HepG2 (cell line): ENCODE measurements around the gene KCNAB2. TPM values are rescaled to one million over a fixed set of nuclear protein-coding genes. Genes with fewer than 3 reads are reported as not detected.

ENCODE experiments used
- ATAC-seq: fragments of 200-7000 bp; cut with Tn5 transposase; 3 replicates; pipeline ENCODE4 v1.9.1; 2020; ENCODE audit warnings: mild to moderate bottlenecking, moderate library complexity
- BruUV-seq: library from RNA; stranded (reverse); fragments of 400-500 nt; replicated peaks from 2 replicates; lab custom pipeline; 2021; lab: Mats Ljungman, UMichigan
- CTCF ChIA-PET: fragments of 300-600 bp; formaldehyde crosslinking; extraction: SDS; loops from one replicate; lab custom pipeline; 2021; ENCODE audit warnings: low total read pairs, inconsistent platforms, low intra/inter-chr PET ratio; lab: Yijun Ruan, JAX
- POLR2A ChIA-PET: fragments of 350-600 bp; sonication (Branson Sonifier 250); formaldehyde crosslinking; loops from one replicate; lab custom pipeline; 2020; ENCODE audit warnings: antibody characterized with exemption, inconsistent platforms; lab: Yijun Ruan, JAX
- DNase-seq: peaks from one replicate; pipeline ENCODE4 v3.0.0-alpha.2; 2015; ENCODE audit warnings: low spot score
- FAIRE-seq: peaks from 3 replicates; lab custom pipeline; 2011; peaks lifted over from hg19 to GRCh38; lab: Jason Lieb, UNC
- H2AFZ ChIP-seq: one replicate; pipeline ENCODE4 v1.6.1; 2011; ENCODE audit warnings: low read length, inconsistent platforms
- H3K27ac ChIP-seq: fragments of 300-600 bp; 3 replicates; pipeline ENCODE4 v1.8.0; 2011; ENCODE audit warnings: mixed run types, mild to moderate bottlenecking, mixed read lengths, low read length, inconsistent platforms; ENCODE audit not compliant: insufficient read depth; ENCODE audit errors: extremely low read length
- H3K27me3 ChIP-seq, 2 experiments: fragments of 200-600 bp in 1 of 2; 2 replicates in 1 of 2; 3 replicates in 1 of 2; pipeline versions ENCODE4 v1.6.0 to v1.8.0; 2011; ENCODE audit warnings: low read length in 2 of 2, mild to moderate bottlenecking in 2 of 2, moderate library complexity in 2 of 2, inconsistent platforms in 1 of 2; ENCODE audit not compliant: insufficient read depth in 2 of 2, control insufficient read depth in 1 of 2
- H3K36me3 ChIP-seq, 2 experiments: fragments of 200-600 bp in 1 of 2; replicated peaks in 1 of 2; 2 replicates in 1 of 2; 3 replicates in 1 of 2; pipeline versions ENCODE4 v1.5.1 to v1.8.0; 2011; ENCODE audit warnings: low read length in 2 of 2, inconsistent platforms in 1 of 2; ENCODE audit not compliant: insufficient read depth in 2 of 2, control insufficient read depth in 1 of 2
- H3K4me1 ChIP-seq: 2 replicates; pipeline ENCODE4 v1.5.1; 2012; ENCODE audit warnings: low read length, inconsistent platforms; ENCODE audit not compliant: insufficient read depth
- H3K4me2 ChIP-seq: 2 replicates; pipeline ENCODE4 v1.6.0; 2011; ENCODE audit warnings: low read depth, low read length, inconsistent platforms
- H3K4me3 ChIP-seq, 3 experiments: fragments of 200-600 bp in 1 of 3; sonication (generic), shearing (Covaris generic) in 1 of 3; replicated peaks in 1 of 3; 2 replicates each; pipeline ENCODE4 v1.5.1; 2011 to 2016; ENCODE audit warnings: low read length in 3 of 3, inconsistent platforms in 2 of 3, low read depth in 2 of 3, mild to moderate bottlenecking in 2 of 3, control low read depth in 1 of 3, mixed read lengths in 1 of 3; ENCODE audit not compliant: insufficient read depth in 1 of 3
- H3K79me2 ChIP-seq: one replicate; pipeline ENCODE4 v1.6.1; 2011; ENCODE audit warnings: low read length, inconsistent platforms; ENCODE audit not compliant: insufficient read depth
- H3K9ac ChIP-seq: 2 replicates; pipeline ENCODE4 v1.6.0; 2011; ENCODE audit warnings: mild to moderate bottlenecking, low read depth, low read length, inconsistent platforms; ENCODE audit not compliant: insufficient read depth
- H3K9me3 ChIP-seq: 2 replicates; pipeline ENCODE4 v1.5.1; 2012; ENCODE audit warnings: mild to moderate bottlenecking, low read length
- H4K20me1 ChIP-seq: 2 replicates; pipeline ENCODE4 v1.6.0; 2011; ENCODE audit warnings: inconsistent platforms, mild to moderate bottlenecking, low read length, moderate library complexity; ENCODE audit not compliant: insufficient read depth
- CBFB ChIP-seq: sonication (generic); formaldehyde crosslinking; IDR thresholded peaks from 2 replicates; pipeline ENCODE4 v1.4.0; 2020; ENCODE audit warnings: missing genetic modification reagents
- FOXK2 ChIP-seq: fragments of 450-650 bp; IDR thresholded peaks from 2 replicates; pipeline ENCODE4 v1.6.1; 2016
- LCORL ChIP-seq, 2 experiments: fragments of 450-650 bp in 1 of 2; sonication (generic) in 1 of 2; formaldehyde crosslinking in 1 of 2; IDR thresholded peaks; 2 replicates each; pipeline versions ENCODE4 v1.5.0 to v1.6.1; 2017 to 2020; ENCODE audit warnings: antibody characterized with exemption in 1 of 2, missing genetic modification reagents in 1 of 2
- MNT ChIP-seq: fragments of 450-650 bp; IDR thresholded peaks from 2 replicates; pipeline ENCODE4 v1.6.1; 2016
- ZNF496 ChIP-seq: sonication (generic); formaldehyde crosslinking; IDR thresholded peaks from 2 replicates; pipeline ENCODE4 v1.8.1; 2023; ENCODE audit warnings: mild to moderate bottlenecking, moderate library complexity, missing genetic modification reagents; ENCODE audit not compliant: insufficient replicate concordance
- ZNF691 ChIP-seq: sonication (generic); formaldehyde crosslinking; IDR thresholded peaks from 2 replicates; pipeline ENCODE4 v1.4.0; 2020; ENCODE audit warnings: missing genetic modification reagents, low read depth, mild to moderate bottlenecking, borderline replicate concordance
- WGBS: methylation state at CpG from one replicate; pipeline ENCODE4 v1.1.6; 2017; ENCODE audit warnings: low lambda C conversion rate; 5-methylcytosine and 5-hydroxymethylcytosine counted together
- in situ Hi-C: cut with HindIII; loops from 2 replicates; pipeline ENCODE4 v1.10.0; 2017; ENCODE audit warnings: low pct_unique_long_range_greater_than_20kb; ENCODE audit not compliant: extremely low pct_ligation_motif_present
- intact Hi-C: fragments of 100-400 bp; cut with micrococcal nuclease; formaldehyde crosslinking; loops from one replicate; pipeline ENCODE4 v1.10.0; 2022; ENCODE audit not compliant: unreplicated experiment
- polyA plus RNA-seq, 8 experiments: library from polyadenylated mRNA; depleted of rRNA in 3 of 8; stranded (reverse) in 7 of 8; unstranded in 1 of 8; fragments of >200 nt; fragmentation: Illumina TruSeq in 4 of 8; extraction: Trizol in 4 of 8; gene quantifications; 2 replicates each; pipeline versions ENCODE4 v1.2.1 to v1.2.3, GENCODE V29; 2011 to 2016; ENCODE audit warnings: low read depth in 4 of 8, missing spikeins in 1 of 8, mixed read lengths in 1 of 8; ENCODE audit not compliant: insufficient read depth in 1 of 8
- total RNA-seq, 5 experiments: library from RNA; depleted of rRNA; stranded (reverse); fragments of >200 nt; fragmentation: Illumina TruSeq; extraction: Trizol; gene quantifications; 2 replicates each; pipeline ENCODE4 v1.2.3, GENCODE V29; 2016; ENCODE audit warnings: low read depth in 1 of 5

KCNAB2 gene
- total and polyA plus RNA-seq, 2 of the 13 experiments (the other 11 are each of a cell fraction or from before 2014, with no cell fraction given) = 6.2 to 8.8 TPM

GRCh38 chr1:6148497-6149241 lies 103.0 kb downstream of the KCNAB2 start:
- DNase-seq = no peak
- intact Hi-C loops (no loop called here), in situ Hi-C loops (no loop called here)
- Histone ChIP-seq H3K36me3 (no peaks in the 10 kb centered on the region), H3K4me2 (peak overlapping the region; percentile 36; the same call in 1 of the 2 replicates), H3K9ac (no peak overlapping the region), H2AFZ (no peak overlapping the region), H3K4me1 (no peaks in the 10 kb centered on the region), H4K20me1 (peaks cover 8% of the 10 kb centered on the region; the same call in 1 of the 2 replicates), H3K27me3 (peaks cover 14 to 81% of the 10 kb centered on the region in 2 experiments), H3K9me3 (no peaks in the 10 kb centered on the region), H3K4me3 (peak overlapping the region in 1 of 3 experiments; percentile 28; a peak in 1 of 6 replicates), H3K79me2 (no peaks in the 10 kb centered on the region), H3K27ac (no peak overlapping the region)
- ChIA-PET CTCF (no interaction called here), POLR2A (no interaction called here)
- ATAC-seq = peak; percentile 71
- TF ChIP-seq ZNF691 (CRISPR knock-in tag) (no peak), MNT (peak; percentile 19; the same call in 1 of the 2 replicates)
- BruUV-seq = no TSS peak
- FAIRE-seq = no peak
- whole genome bisulfite sequencing = 12% methylated on average over 22 of the region's 53 CpGs

- H3K27me3 ChIP-seq = peaks cover 14 to 81% of the 10 kb centered on the region in 2 experiments
- DNase-seq = no peak
- CTCF ChIA-PET = no interaction called here
- WGBS = 70% methylated on average over 1 of the region's 1 CpG
- in situ Hi-C loops = no loop called here
- intact Hi-C loops = no loop called here
- no peak overlapping the region for H2AFZ ChIP-seq
- BruUV-seq = no TSS peak
- FAIRE-seq = no peak
- H3K79me2 ChIP-seq = no peaks in the 10 kb centered on the region
- peaks cover 8% of the 10 kb centered on the region; the same call in 1 of the 2 replicates for H4K20me1 ChIP-seq
- H3K4me1 ChIP-seq = no peaks in the 10 kb centered on the region
- H3K27ac ChIP-seq = no peak overlapping the region
- no peak for ATAC-seq
- H3K9me3 ChIP-seq = no peaks in the 10 kb centered on the region
- H3K9ac ChIP-seq = no peak overlapping the region
- no peak overlapping the region for H3K4me3 ChIP-seq
- POLR2A ChIA-PET = no interaction called here
- no peak for TF ChIP-seq CBFB (CRISPR knock-in tag)
- no peak for TF ChIP-seq ZNF496 (CRISPR knock-in tag)
- 0 out of 2 replicates have a peak, but pooled peaks have one; percentile 19 for TF ChIP-seq LCORL (IDR thresholded peaks at IDR 0.05)
- no peak for TF ChIP-seq LCORL (CRISPR knock-in tag; IDR thresholded peaks at IDR 0.05)
- TF ChIP-seq FOXK2 = no peak
- no peak overlapping the region for H3K4me2 ChIP-seq
- H3K36me3 ChIP-seq = no peaks in the 10 kb centered on the region
Observed at GRCh38 chr1:6149597-6149996, 103.9 kb downstream of the KCNAB2 start.
